Measurements from ENCODE around the gene HES4.
A peak's percentile ranks its signal among the peaks of the same experiment; 100 is the strongest.

Gene HES4

GRCh38 chr1:999725-1000356 is at the start of gene HES4:
Gene HES4, minus strand, starts transcription at chr1:1000097. Its CDS starts 124 bp downstream, at chr1:999973.
- peak; percentile 81 for DNase-seq

- no peak for DNase-seq
Measured at GRCh38 chr1:1048765-1049164, 48.9 kb upstream of the HES4 start.

- DNase-seq: no peak
Measured at GRCh38 chr1:1047963-1048362, 48.1 kb upstream of the HES4 start.

- DNase-seq: no peak
Measured at GRCh38 chr1:1047407-1047806, 47.5 kb upstream of the HES4 start.

- DNase-seq: no peak
Measured at GRCh38 chr1:1046767-1047166, 46.9 kb upstream of the HES4 start.

GRCh38 chr1:1046243-1046642 is 46.3 kb upstream of the HES4 start:
- no peak for DNase-seq

- no peak for DNase-seq
Measured at GRCh38 chr1:1045129-1045528, 45.2 kb upstream of the HES4 start.

- no peak for DNase-seq
Measured at GRCh38 chr1:1044455-1045078, 44.7 kb upstream of the HES4 start.

GRCh38 chr1:1043921-1044320 is 44.0 kb upstream of the HES4 start:
- no peak for DNase-seq

GRCh38 chr1:1043411-1043810 is 43.5 kb upstream of the HES4 start:
- DNase-seq: no peak

- no peak for DNase-seq
Measured at GRCh38 chr1:1042835-1043234, 42.9 kb upstream of the HES4 start.

- no peak for DNase-seq
Measured at GRCh38 chr1:1041873-1042272, 42.0 kb upstream of the HES4 start.

GRCh38 chr1:1041092-1041523 is 41.2 kb upstream of the HES4 start:
- no peak for DNase-seq

GRCh38 chr1:1040004-1040991 is 40.4 kb upstream of the HES4 start:
- DNase-seq: peak; percentile 87

- DNase-seq: peak; percentile 49
Measured at GRCh38 chr1:1039145-1039910, 39.4 kb upstream of the HES4 start.

GRCh38 chr1:1038694-1039093 is 38.8 kb upstream of the HES4 start:
- DNase-seq: peak; percentile 43

GRCh38 chr1:1037366-1038327 is 37.8 kb upstream of the HES4 start:
- DNase-seq: no peak

GRCh38 chr1:1035291-1035943 is 35.5 kb upstream of the HES4 start:
- peak; percentile 31 for DNase-seq

GRCh38 chr1:1034439-1034781 is 34.5 kb upstream of the HES4 start:
- DNase-seq: peak; percentile 47

GRCh38 chr1:1033731-1034438 is 34.0 kb upstream of the HES4 start:
- no peak for DNase-seq

All from hematopoietic multipotent progenitor cell treated with erythropoietin and hydrocortisone succinate and interleukin-3 and kit ligand, for 4 days (in vitro differentiated cells).